ENCODE measurements around the gene CCZ1.
"Not testable (repeated sequence)": the region's sequence is repeated elsewhere in the genome, so short reads cannot be mapped to it uniquely, and the experiment has no call there.

DNA sequence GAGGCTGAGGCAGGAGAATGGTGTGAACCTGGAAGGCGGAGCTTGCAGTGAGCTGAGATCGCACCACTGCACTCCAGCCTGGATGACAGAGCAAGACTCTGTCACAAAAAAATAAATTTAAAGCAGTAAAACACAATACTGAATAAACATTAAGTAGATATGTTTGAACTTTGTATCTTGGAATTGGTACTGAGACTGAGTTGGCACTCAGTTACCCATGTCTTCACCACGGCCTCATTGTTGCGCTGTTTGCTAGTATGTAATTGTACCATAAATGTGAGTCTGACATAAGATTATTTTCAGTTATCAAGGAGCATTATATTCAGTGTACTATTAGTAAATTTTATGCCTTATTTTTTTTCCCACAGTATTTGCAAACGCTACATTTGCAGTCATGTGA is 6.2 kb downstream of the CCZ1 start:
- not testable (repeated sequence) for TF ChIP-seq CTCF (IDR thresholded peaks at IDR 0.05; ENCODE audit: low read depth, low read length, poor library complexity, severe bottlenecking); EZH2phosphoT487 (IDR thresholded peaks at IDR 0.05; ENCODE audit: borderline replicate concordance, low read length)
